Cerebellar nuclear complex (tissue), 1 donor: ENCODE results near the gene KRT23.
"Not testable (repeated sequence)": the region's sequence is repeated elsewhere in the genome, so short reads cannot be mapped to it uniquely, and the experiment has no call there.

Experiments
- DNase-seq, 2 experiments: peaks; one replicate each; lab custom pipeline; 2025; lab: John Stamatoyannopoulos, UW

Gene KRT23

DNA sequence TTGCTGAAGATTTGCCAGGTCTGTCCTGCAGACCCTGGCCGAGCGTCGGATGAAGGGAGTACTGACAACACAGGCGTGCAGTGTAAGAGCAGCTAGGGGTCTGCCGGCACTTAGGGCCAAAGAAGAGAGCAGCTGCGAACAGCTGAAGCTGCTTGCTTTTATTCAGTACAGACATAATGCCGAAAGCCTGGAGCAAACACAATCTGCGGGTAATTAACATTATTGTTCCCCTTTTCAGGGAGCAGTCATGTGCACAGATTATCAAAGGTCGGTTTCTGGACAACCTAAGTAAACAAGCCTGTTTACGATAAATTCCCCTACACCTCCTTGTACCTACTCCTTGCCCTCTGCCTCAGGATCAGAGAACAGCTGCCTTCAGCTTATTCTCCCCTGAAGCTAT, 12.0 kb upstream of the KRT23 start:
- DNase-seq: no peak

GRCh38 chr17:40947929-40948328, 10.5 kb upstream of the KRT23 start:
- no peak for DNase-seq

- no peak for DNase-seq
These were observed 8.0 kb upstream of the KRT23 start for GRCh38 chr17:40945414-40945813.

GRCh38 chr17:40944531-40944930, 7.1 kb upstream of the KRT23 start:
- DNase-seq: no peak

GRCh38 chr17:40942553-40942952, 5.1 kb upstream of the KRT23 start:
- DNase-seq: no peak

DNA sequence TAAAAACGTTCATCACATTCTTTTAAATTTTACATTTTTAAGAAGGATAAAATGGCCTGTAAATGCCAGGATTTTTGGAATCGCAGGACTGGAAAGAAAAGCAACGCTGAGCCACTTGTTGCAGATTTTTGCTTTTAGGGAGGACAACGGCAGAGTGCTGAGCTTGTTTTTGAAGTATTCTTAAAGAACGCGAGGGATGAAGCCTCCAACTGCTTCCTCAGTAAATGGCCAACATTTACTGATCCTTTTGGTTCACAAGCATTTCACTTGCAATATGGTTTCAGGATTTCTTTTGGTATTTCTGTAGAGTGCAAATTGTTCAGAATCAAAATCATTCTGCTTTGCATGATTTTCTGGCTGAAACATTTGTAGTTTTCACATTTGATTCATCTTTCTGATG, 2.8 kb upstream of the KRT23 start:
- DNase-seq: no peak

GRCh38 chr17:40938981-40939380, 1.5 kb upstream of the KRT23 start:
- DNase-seq: no peak

DNA sequence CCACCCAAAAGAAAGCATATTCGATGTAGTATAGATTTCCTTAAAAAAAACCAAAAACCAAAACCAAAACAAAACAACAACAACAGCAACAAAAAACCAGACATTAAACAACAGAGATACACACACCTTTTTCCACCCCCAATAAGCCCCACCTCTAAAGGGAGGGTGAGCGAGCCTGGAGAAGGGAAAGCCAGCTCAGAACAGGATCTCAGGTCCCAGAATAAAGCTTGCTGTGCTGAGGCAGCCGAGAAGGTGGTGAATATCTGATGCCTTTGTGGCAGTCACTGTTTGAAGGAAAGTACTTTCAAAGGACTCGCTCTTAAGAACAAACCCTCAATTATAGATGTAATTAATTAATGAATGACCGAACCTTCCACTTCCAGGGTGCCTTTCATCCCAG, 470 bp downstream of the KRT23 start:
- no peak for DNase-seq

DNA sequence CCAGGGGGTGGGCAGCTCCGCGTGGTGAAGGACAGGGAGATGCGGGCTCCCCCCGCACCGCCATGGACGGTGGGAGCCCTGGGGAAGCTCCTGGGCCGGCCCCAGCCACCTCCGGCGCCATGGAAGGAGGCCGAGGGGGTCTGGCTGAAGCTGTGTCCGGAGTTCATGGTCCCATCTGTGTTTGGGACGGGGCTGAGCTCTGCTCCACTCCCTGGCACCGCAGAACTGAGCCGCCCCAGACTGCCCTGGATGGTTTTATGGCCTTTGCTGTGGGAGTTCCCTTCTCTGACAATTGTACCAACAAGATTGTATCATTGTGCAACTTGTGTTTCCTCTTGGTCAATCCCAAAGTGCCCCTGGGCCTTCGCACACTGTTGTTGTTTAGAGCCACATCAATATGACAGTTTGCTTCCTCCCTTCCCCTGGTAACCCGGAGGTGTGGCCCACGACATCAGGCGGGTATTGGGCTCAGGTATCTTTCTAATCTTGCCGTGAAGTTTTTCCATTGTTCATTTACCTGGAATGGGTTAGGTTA, 942 bp downstream of the KRT23 start:
- DNase-seq: no peak

DNA sequence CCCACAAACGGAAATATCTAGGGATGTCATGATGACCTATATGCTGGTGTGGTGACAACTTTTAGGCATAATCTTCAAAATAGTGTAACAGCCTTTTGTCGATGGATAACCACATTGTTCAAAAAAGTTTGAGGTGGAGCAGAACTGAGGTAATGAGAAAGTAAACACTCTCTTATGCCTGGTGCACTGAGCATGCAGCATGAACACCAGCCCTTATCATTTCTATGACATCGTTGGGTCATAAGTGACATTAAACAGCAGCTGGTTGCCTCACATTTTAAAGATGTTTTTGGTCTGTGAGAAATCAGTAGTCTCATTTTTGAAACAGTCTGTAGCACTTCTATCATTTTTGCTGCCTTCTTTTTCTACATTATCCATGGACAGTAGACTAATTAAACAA, 1.8 kb downstream of the KRT23 start:
- DNase-seq: no peak

- no peak for DNase-seq
These were observed 4.8 kb downstream of the KRT23 start for GRCh38 chr17:40932608-40933007.

DNA sequence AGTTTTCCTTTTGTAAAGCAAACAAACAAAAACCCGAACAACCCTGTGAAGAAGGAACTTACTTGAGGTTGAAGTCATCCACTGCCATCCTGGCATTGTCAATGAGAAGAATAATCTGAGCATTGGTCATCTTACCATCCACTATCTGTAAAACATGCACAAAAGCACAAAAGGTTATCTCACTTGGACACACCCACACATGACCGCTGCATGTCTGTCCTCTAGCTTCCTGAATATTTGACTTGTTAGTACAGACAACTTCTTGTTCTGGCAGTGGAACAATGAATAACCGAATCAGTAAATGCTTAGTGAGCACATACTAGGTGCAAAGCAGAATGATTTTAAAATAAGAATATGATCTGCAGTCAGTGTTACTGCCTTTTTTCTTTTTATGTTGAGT, 6.1 kb downstream of the KRT23 start:
- no peak for DNase-seq

DNA sequence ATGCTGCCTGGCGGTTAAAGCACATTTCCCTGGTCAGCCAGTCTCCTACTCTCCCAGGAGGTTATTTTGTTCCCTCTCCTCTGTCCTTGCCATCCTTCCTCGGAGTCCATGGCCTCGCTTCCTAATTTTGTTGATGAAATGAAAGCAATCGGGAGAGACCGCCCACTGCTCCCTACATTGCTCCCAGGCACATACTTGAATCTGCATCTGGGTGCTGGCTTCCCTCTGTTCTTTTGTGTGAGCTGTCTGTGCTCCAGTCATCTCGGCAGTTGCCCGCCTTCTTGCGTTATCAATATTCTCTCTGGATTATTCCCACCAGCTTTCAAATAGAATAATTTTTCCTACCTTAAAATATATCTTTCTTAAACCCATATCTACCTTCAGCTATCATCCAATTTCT, 11.1 kb downstream of the KRT23 start:
- DNase-seq: no peak

DNA sequence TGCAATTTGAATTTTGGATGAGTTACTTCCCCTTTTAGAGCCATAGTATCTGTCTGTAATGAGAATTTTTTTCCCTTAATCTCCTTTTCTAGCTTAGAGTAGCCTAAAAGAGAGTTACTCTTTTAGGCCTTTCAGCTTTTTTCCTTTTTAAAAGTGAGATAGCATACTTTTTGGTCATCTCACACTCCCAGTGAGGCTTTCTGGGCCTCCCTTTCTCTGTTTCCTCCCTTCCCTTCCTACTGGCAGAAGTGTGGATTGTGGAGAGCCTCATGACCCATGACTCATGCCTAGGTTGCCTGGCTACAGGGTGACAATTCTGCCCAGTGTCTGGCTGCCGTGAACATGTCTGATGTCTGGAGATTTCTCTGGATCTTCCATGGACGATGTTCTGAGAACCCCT, 15.2 kb downstream of the KRT23 start:
- no peak for DNase-seq

GRCh38 chr17:40921026-40921425, 16.4 kb downstream of the KRT23 start:
- no peak for DNase-seq

GRCh38 chr17:40917116-40917515, 20.3 kb downstream of the KRT23 start:
- DNase-seq: not testable (repeated sequence)

DNA sequence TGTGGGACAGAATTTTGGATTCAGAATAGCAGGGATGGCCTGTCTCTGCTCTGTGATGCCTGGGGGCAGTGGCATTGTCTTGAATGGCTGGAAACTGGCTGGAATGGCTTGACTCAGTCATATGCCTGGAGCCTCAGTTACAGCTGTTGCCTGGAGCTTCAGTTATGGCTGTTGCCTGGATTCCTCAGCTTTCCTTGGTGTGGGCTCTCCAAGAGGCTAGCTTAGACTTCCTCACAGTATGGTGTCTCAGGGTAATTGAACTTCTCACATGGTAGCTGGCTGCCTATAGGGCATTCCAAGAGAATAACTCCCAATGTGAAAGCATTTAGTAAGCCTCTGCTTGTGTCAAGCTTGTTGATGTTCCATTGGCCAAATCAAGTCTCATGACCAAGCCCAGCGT, 21.1 kb downstream of the KRT23 start:
- no peak for DNase-seq

- DNase-seq: no peak
These were observed 21.7 kb downstream of the KRT23 start for GRCh38 chr17:40915721-40916256.

- DNase-seq: no peak
These were observed 22.2 kb downstream of the KRT23 start for GRCh38 chr17:40915199-40915661.

- no peak for DNase-seq
These were observed 23.2 kb downstream of the KRT23 start for GRCh38 chr17:40914075-40914855.

GRCh38 chr17:40912486-40913210, 24.8 kb downstream of the KRT23 start:
- DNase-seq: no peak

- no peak for DNase-seq
These were observed 27.0 kb downstream of the KRT23 start for GRCh38 chr17:40910441-40910841.

- no peak for DNase-seq
These were observed 27.7 kb downstream of the KRT23 start for GRCh38 chr17:40909755-40910154.
